HAP-1 (cell line): Measurements from ENCODE around the gene PPFIA1.

ENCODE experiments used
- DNase-seq, 2 experiments: peaks; one replicate each; pipeline ENCODE4 v3.0.0-alpha.2; 2016 to 2020; ENCODE audit warnings: low spot score in 2 of 2
- H3K27me3 ChIP-seq: fragments of 250-450 bp; sonication (Bioruptor Pico); 2 replicates; pipeline ENCODE4 v1.5.1; 2020; ENCODE audit warnings: low read depth, mild to moderate bottlenecking, moderate library complexity
- H3K36me3 ChIP-seq: fragments of 250-450 bp; sonication (Bioruptor Pico); replicated peaks from 2 replicates; pipeline ENCODE4 v1.5.1; 2020; ENCODE audit warnings: mild to moderate bottlenecking
- H3K4me1 ChIP-seq: fragments of 250-450 bp; sonication (Bioruptor Pico); 2 replicates; pipeline ENCODE4 v1.5.1; 2020; ENCODE audit warnings: mild to moderate bottlenecking
- H3K4me3 ChIP-seq: fragments of 250-450 bp; sonication (Bioruptor Pico); 2 replicates; pipeline ENCODE4 v1.5.1; 2020; ENCODE audit warnings: mild to moderate bottlenecking, moderate library complexity
- H3K9me3 ChIP-seq: fragments of 250-450 bp; sonication (Bioruptor Pico); 2 replicates; pipeline ENCODE4 v1.5.1; 2020; ENCODE audit warnings: mild to moderate bottlenecking, moderate library complexity
- in situ Hi-C: fragments of 300-500 bp; cut with MboI; formaldehyde crosslinking; loops from 3 replicates; pipeline ENCODE4 v1.14.3; 2020; ENCODE audit warnings: low sequenced_read_pairs, inconsistent platforms, mixed read lengths

PPFIA1 gene

DNA sequence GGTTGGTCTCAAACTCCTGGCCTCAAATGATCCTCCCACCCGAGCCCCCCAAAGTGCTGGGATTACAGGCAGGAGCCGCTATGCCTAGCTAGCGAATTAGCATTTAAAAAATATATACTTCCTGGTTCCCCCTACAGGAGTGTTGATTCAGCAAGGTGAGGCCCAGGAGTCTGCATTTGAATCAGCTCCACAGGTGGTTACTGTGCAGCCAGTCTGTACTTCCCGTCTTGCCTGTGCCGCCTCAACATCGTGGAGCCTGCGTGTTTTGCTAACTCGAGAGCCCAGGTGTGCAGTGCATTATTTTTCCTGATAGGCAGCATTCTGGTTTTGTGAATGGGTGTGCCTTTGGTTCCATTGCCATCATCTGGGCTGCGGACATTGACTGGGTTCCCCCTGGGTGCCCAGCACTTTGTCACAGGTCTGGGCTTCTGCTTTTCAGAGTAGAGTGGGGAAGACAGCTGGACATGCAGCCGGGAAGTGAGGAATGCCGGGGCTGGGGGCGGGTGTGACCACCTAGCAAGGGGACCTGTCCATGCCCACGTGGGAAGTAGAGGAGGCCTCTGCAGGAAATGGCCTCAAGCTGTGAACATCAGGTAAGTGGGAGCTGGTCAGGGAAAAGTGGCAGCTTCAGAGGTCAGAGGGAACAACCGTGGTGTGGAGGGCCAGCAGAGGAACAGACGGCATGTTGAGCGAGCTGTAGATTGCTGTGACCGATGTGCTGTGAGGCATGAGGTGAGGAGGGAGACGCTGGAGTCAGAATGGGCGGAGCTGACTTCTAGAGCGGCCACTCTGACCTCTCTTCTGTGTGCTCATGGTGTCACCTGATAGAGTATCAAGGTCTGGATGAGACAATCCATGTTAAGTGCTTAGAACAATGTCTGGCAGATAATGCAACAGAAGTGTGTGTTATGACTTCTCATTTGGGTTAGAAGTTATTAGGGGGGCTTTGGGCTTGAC, 42.2 kb downstream of the PPFIA1 start:
- no peak for DNase-seq
- Histone ChIP-seq H3K4me1 (no peaks in the 10 kb centered on the region), H3K4me3 (no peak overlapping the region), H3K27me3 (no peaks in the 10 kb centered on the region), H3K36me3 (no peaks in the 10 kb centered on the region), H3K9me3 (no peaks in the 10 kb centered on the region)
- in situ Hi-C loops: no loop called here

DNA sequence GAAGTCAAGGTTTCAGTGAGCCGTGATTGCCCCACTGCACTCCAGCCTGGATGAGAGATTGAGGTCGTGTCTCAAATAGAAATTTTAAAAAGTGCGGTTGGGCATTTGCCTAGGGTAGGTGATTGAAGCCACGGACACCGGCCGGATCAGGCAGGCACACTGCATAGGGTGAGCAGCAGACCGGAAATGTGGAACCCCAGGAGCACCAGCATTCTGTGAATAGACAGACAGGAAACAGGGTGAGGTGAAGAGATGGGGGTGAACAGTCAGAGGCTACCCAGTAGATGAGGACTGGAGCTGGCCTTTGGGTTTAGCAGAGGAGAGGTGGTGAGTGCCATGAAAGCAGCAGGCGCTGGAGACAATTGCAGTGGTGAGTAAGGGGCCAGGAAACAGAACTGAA, 43.5 kb downstream of the PPFIA1 start:
- no peaks in the 10 kb centered on the region for H3K4me1 ChIP-seq
- in situ Hi-C loops: no loop called here
- no peak overlapping the region for H3K4me3 ChIP-seq
- H3K9me3 ChIP-seq: no peaks in the 10 kb centered on the region
- no peak for DNase-seq
- no peaks in the 10 kb centered on the region for H3K27me3 ChIP-seq
- no peaks in the 10 kb centered on the region for H3K36me3 ChIP-seq

DNA sequence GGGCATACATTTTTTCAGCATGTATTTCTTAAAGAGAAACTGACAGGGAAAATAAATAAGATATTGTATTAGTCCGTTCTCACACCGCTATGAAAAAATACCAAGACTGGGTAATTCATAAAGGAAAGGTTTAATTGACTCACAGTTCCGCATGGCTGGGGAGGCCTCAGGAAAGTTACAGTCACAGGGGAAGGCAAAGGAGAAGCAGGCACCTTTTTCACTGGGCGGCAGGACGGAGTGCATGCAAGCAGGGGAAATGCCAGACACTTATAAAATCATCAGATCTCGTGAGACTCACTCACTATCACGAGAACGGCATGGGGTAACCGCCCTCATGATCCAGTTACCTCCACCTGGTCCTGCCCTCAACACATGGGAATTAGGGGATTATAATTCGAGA, 44.2 kb downstream of the PPFIA1 start:
- Histone ChIP-seq H3K27me3 (no peaks in the 10 kb centered on the region), H3K4me1 (no peaks in the 10 kb centered on the region), H3K4me3 (no peak overlapping the region), H3K9me3 (no peaks in the 10 kb centered on the region), H3K36me3 (peaks cover 3% of the 10 kb centered on the region; the same call in 1 of the 2 replicates)
- no peak for DNase-seq
- in situ Hi-C loops: no loop called here

DNA sequence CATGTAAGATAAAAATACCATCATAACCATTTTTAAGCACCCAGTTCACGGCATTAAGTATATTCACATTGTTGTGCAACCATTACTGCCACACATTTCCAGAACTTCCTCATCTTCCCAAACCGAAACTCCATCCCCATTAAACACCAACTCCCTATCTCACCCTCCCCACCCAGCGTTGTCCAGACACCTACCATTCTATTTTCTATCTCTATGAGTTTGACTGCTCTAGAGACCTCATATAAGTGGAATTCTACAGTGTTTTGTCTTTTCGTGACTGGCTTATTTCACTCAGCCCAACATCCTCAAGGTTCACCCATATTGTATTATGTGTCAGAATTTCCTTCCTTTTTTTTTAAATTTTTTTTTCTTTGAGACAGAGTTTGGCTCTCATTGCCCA, 45.2 kb downstream of the PPFIA1 start:
- Histone ChIP-seq H3K9me3 (no peaks in the 10 kb centered on the region), H3K36me3 (peaks cover 3% of the 10 kb centered on the region; the same call in 1 of the 2 replicates), H3K4me1 (no peaks in the 10 kb centered on the region), H3K27me3 (no peaks in the 10 kb centered on the region), H3K4me3 (no peak overlapping the region)
- in situ Hi-C loops: no loop called here
- DNase-seq: no peak

DNA sequence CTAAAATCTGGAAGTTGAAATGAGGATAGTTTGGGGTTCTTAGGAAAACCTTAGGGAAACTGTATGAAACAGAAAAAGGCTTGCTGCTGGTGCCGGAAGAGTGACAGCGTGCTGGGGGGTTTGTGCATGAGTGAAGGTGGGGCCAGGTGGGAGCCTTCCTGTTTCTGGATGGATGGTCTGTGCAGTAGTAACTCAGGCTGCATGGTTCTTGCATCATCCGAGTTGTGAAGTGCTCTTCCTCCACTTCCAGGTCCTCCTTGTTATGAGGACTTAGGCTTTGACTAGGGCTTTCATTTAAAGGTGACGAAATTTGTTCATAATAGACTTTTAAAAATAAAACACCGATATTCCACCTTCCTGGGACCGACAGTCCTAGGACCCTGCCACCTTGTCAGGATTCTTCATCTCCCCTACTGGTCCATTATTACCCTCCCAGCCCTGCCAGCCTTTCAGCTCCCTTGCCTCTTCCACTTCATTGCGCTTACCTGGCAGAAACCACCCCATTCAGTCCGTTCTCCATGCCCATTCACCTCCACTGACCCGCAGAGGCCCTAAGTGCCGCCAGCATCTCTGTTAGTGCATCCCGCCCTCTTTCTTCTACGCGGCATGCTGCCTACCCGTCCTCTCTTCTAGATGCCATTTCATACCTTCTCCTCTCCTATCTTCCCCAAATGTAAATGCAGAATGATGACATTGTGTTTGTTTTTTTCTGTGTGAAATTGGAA, 47.3 kb downstream of the PPFIA1 start:
- Histone ChIP-seq H3K36me3 (peaks cover 6% of the 10 kb centered on the region), H3K4me1 (no peaks in the 10 kb centered on the region), H3K9me3 (no peaks in the 10 kb centered on the region), H3K4me3 (no peak overlapping the region), H3K27me3 (no peaks in the 10 kb centered on the region)
- no peak for DNase-seq
- in situ Hi-C loops: no loop called here

DNA sequence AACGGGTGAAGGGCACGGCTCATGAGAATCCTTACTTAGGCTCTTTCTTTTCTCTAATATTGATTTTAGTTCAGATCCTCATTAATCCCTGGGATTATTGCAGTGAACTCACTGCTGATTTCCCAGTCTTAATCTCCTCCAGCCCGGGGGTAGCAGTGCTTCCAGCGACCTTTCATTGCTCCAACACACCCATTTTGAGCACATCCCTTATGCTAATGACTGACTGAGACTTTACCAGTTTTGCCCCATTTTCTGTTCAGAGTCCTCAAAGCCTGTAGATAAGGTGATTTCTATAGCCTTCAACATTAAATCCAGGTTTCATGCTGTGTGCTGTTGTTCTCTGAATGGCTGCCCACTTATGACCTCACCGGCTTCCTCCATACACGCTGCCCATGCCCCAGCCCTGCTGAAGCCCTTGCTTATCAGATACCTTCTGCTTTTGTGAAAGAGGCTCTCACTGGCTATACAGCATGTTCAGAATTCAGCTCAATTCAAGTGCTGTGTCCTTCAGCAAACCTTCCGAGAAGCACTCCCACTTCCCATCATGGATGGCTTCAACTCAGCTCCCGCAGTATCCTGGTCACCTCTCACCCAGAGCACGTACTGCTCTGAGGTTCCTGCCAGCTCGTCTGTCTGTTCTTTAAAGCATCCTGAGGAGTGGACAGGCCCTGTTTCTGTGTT, 49.0 kb downstream of the PPFIA1 start:
- no peak for DNase-seq
- in situ Hi-C loops: no loop called here
- Histone ChIP-seq H3K4me3 (no peak overlapping the region), H3K4me1 (no peaks in the 10 kb centered on the region), H3K27me3 (no peaks in the 10 kb centered on the region), H3K9me3 (no peaks in the 10 kb centered on the region), H3K36me3 (peaks cover 8% of the 10 kb centered on the region)

DNA sequence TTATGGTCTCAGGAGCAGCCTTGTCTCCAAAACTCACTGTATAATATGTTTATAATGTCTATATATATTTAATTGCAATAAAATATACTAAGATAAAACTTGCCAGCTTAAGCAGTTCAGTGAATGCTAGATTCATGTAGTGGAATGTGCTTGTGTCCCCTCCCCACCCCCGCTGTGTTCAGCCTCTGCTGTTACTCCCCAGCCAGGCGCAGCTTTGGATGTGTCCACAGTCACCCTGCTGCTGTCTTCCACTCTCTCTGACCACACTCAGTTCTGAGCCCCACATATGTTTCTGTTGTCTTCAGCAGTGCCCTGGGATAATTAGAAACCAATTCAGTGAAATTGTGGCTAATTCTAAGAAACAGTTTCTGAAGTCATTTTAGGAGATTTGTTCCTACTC, 52.2 kb downstream of the PPFIA1 start:
- Histone ChIP-seq H3K27me3 (no peaks in the 10 kb centered on the region), H3K9me3 (no peaks in the 10 kb centered on the region), H3K4me1 (no peaks in the 10 kb centered on the region), H3K4me3 (no peak overlapping the region), H3K36me3 (peaks cover 36% of the 10 kb centered on the region)
- in situ Hi-C loops: no loop called here
- no peak for DNase-seq

DNA sequence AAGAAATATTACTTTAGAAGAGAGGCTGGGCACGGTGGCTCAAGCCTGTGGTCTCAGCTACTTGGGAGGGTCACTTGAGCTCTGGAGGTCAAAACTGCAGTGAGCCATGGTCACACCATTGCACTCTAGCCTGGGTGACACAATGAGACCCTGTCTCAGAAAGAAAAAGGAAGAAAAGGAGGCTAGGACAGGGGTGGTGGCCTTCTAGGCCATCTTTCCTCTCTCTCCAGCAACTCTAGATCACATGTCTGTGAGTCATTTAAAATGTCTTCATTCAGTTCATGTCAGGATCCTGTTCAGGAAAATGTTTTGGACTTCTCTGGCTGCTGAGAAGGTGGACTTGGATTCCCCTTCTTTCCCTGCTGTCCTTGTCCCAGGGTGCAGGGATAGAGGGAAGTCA, 53.3 kb downstream of the PPFIA1 start:
- DNase-seq: no peak
- in situ Hi-C loops: no loop called here
- Histone ChIP-seq H3K9me3 (no peaks in the 10 kb centered on the region), H3K4me1 (no peaks in the 10 kb centered on the region), H3K36me3 (peaks cover 42% of the 10 kb centered on the region), H3K27me3 (no peaks in the 10 kb centered on the region), H3K4me3 (no peak overlapping the region)

DNA sequence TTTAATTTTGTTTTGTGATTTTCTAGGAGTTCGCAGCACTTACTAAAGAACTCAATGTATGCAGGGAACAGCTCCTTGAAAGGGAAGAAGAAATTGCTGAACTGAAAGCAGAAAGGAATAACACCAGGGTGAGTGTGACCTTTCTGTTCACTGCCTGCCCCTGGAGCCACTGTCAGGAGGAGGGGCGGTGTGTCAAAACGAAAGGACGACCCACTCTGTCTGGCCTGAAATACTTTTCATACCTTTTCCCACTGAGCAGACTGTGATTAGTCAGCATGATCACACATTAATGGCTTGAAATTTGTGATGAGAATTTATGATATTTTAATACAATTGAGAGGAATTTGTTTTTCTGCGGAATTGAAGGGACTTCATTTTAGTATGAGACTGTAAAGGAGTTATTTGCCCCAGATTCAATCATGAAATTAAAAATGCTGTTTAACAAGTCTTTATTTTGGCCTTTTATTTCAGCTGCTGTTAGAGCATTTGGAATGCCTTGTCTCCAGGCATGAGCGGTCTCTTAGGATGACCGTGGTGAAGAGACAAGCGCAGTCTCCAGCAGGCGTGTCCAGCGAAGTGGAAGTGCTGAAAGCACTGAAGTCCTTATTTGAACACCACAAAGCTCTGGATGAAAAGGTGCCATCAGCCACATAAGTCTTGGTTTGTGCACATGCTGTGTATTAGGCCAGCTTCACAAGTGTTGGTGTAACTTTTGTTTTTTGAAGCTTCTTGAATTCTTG, 54.1 kb downstream of the PPFIA1 start:
- Histone ChIP-seq H3K9me3 (no peaks in the 10 kb centered on the region), H3K36me3 (peaks cover 42% of the 10 kb centered on the region)
- in situ Hi-C loops: no loop called here

DNA sequence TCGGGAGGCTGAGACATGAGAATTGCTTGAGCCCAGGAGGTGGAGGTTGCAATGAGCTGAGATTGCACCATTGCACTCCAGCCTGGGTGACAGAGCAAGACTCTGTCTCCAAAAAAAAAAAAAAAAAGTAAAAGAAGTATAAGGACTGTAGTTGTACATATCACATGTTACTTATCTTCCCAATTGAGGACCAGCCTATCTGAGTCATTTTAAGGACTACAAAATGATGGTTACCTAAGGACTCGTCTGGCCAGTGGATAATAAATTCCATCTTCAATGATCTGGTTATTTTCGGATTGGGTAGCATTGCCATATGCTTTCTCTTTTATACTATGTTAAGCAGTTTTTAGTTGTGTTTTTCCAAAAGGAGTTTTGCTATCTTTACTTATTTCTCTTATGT, 55.3 kb downstream of the PPFIA1 start:
- DNase-seq: no peak
- Histone ChIP-seq H3K27me3 (no peaks in the 10 kb centered on the region), H3K9me3 (no peaks in the 10 kb centered on the region), H3K4me1 (no peaks in the 10 kb centered on the region), H3K36me3 (peaks cover 51% of the 10 kb centered on the region), H3K4me3 (no peak overlapping the region)
- in situ Hi-C loops: no loop called here

More for the DNA sequence above, 54.1 kb downstream of the PPFIA1 start:
- Histone ChIP-seq H3K27me3 (no peaks in the 10 kb centered on the region), H3K4me3 (no peak overlapping the region), H3K4me1 (no peaks in the 10 kb centered on the region)
- no peak for DNase-seq

DNA sequence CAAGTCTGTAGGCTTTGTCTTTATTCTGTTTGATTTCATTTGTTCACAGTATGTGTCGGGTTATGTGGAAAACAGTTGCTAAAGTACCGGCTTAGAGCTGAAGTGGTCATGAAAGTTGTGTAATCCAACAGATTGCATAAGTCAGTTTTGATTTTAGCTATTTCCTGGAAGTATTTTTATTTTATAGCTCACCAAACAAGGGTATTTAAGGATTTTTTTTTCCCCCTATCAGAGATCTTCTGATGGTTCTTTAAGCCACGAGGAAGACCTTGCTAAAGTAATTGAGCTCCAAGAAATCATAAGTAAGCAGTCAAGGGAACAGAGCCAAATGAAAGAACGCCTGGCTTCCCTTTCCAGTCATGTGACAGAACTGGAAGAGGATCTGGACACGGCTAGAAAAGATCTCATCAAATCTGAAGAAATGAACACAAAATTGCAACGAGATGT, 55.9 kb downstream of the PPFIA1 start:
- H3K9me3 ChIP-seq: no peaks in the 10 kb centered on the region

DNA sequence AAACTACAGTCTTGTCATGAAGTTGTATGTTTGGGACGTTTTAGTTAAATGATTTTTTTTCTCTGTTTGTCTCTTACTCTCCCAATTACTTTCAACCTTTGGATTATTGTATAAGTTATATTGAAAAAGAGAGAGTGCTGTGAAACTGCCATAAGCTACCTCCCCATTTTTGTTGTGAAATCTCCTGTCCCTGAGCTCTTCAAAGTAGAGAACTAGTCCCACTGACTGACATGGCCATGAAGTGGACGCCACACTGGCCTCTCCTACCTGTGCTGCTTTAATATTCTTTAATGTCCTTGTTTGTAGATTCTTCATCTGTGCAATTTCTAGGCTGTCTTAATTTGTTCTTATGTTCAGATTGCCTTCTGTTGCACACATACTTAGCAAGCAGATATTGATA, 56.3 kb downstream of the PPFIA1 start:
- DNase-seq: no peak
- no peaks in the 10 kb centered on the region for H3K27me3 ChIP-seq
- H3K36me3 ChIP-seq: peaks cover 55% of the 10 kb centered on the region
- H3K4me1 ChIP-seq: no peaks in the 10 kb centered on the region
- H3K4me3 ChIP-seq: no peak overlapping the region
- in situ Hi-C loops: no loop called here
- H3K9me3 ChIP-seq: no peaks in the 10 kb centered on the region

More for the DNA sequence above, 55.9 kb downstream of the PPFIA1 start:
- Histone ChIP-seq H3K27me3 (no peaks in the 10 kb centered on the region), H3K4me1 (no peaks in the 10 kb centered on the region), H3K36me3 (peaks cover 51% of the 10 kb centered on the region), H3K4me3 (no peak overlapping the region)
- in situ Hi-C loops: no loop called here
- no peak for DNase-seq

DNA sequence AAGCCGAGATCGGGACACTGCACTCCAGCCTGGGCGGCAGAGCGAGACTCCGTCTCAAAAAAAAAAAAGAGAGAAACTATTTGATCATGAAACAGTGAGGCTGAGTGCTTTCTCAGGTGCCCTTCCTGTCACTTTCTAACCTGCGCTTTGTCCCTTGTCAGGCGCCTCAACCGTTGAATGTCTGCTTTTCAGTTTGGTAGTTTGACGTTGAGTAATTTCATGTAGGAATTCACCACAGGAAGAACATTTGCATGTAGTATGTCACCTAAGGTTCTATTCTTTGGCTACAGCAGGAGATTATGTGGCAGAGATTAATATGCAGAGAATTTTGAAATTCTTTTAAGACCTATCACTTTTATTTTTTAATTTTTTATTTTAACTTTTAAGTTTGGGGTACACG, 57.2 kb downstream of the PPFIA1 start:
- Histone ChIP-seq H3K4me3 (no peak overlapping the region), H3K4me1 (no peaks in the 10 kb centered on the region), H3K36me3 (peaks cover 59% of the 10 kb centered on the region), H3K9me3 (no peaks in the 10 kb centered on the region), H3K27me3 (no peaks in the 10 kb centered on the region)
- in situ Hi-C loops: no loop called here
- DNase-seq: no peak
